Gastroesophageal sphincter (tissue), 4 donors: ENCODE data around the gene IQSEC1. TPM values are rescaled to one million over a fixed set of nuclear protein-coding genes. Genes with fewer than 3 reads are reported as not detected.

Experiments
- ATAC-seq: fragments of 150-250 bp; one replicate; pipeline ENCODE4 v1.9.1; 2016; ENCODE audit warnings: mild to moderate bottlenecking, moderate library complexity
- H3K27ac ChIP-seq, 4 donors: fragments of 200-600 bp; sonication (generic) in 3 of 4; 1 replicate in 3 of 4; 2 replicates in 1 of 4; pipeline ENCODE4 v1.5.1; 2016 to 2019
- H3K27me3 ChIP-seq: fragments of 200-600 bp; sonication (generic); one replicate; pipeline ENCODE4 v1.5.1; 2019
- H3K36me3 ChIP-seq, 2 donors: fragments of 200-600 bp; sonication (generic); one replicate each; pipeline ENCODE4 v1.5.1; 2019; ENCODE audit warnings: control low read depth in 1 of 2
- H3K4me1 ChIP-seq, 3 donors: fragments of 200-600 bp; sonication (generic); 1 replicate in 2 of 3; 2 replicates in 1 of 3; pipeline ENCODE4 v1.5.1; 2016 to 2019; ENCODE audit warnings: control low read depth in 2 of 3
- H3K4me3 ChIP-seq, 2 donors: fragments of 200-600 bp; sonication (generic); one replicate each; pipeline ENCODE4 v1.5.1; 2019; ENCODE audit warnings: mild to moderate bottlenecking in 1 of 2, moderate library complexity in 1 of 2
- H3K9me3 ChIP-seq, 3 donors: fragments of 200-600 bp; sonication (generic); one replicate each; pipeline ENCODE4 v1.5.1; 2017 to 2019; ENCODE audit warnings: control low read depth in 2 of 3
- EP300 ChIP-seq: sonication (generic); formaldehyde crosslinking; IDR thresholded peaks from one replicate; pipeline ENCODE4 v1.6.1; 2017; ENCODE audit warnings: antibody characterized with exemption, mild to moderate bottlenecking
- POLR2A ChIP-seq, 2 donors: fragments of 450-650 bp; IDR thresholded peaks; one replicate each; pipeline ENCODE4 v1.6.1; 2017; ENCODE audit warnings: antibody characterized with exemption in 2 of 2, mild to moderate bottlenecking in 2 of 2, moderate library complexity in 1 of 2
- POLR2AphosphoS5 ChIP-seq: sonication (generic); formaldehyde crosslinking; IDR thresholded peaks from one replicate; pipeline ENCODE4 v1.6.1; 2017; ENCODE audit warnings: antibody characterized with exemption
- WGBS, 2 donors: methylation state at CpG; one replicate each; pipeline ENCODE4 v1.1.5; 2018; ENCODE audit warnings: low coverage in 1 of 2; 5-methylcytosine and 5-hydroxymethylcytosine counted together
- total RNA-seq, 4 donors: library from RNA; depleted of rRNA; stranded (reverse); fragments of >200 nt; gene quantifications; one replicate each; pipeline ENCODE4 v1.1.0, GENCODE V29; 2016
- TF ChIP-seq, protein P1 (sequence below), 4 experiments: fragments of 200-600 bp in 2 of 4; fragments of 450-650 bp in 2 of 4; sonication (generic) in 1 of 4; IDR thresholded peaks; one replicate each; pipeline ENCODE4 v1.5.1; 2017 to 2019; ENCODE audit warnings: antibody characterized with exemption in 4 of 4, mild to moderate bottlenecking in 2 of 4, moderate library complexity in 2 of 4

Gene IQSEC1
- total RNA-seq, 4 donors from 2014 or later = 49.5 to 104 (median 61.7) TPM

DNA sequence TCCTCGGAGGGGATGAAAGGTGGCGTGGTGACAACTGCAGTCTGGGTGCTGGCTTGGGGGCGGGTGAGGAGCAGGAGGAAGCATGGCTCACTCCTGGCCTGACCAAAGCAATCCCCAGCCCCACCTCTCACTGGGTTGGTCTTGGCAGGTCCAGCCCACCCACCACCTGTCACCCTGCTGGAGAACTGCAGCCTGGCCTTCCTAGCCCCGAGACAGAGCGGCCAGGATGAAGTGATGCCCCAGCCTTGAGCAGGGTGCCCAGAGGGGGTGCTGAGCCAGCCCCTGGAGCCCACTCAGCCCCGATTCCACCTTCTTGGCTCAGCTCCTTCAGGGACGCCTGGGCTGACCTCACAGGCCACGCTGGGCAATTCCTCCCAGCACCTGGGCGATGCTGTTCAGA lies 89.9 kb downstream of the IQSEC1 start:
- peaks cover 0 to 7% (median 0%) of the 10 kb centered on the region in 3 donors for H3K4me1 ChIP-seq
- WGBS, 2 donors = no CpG with 5 or more reads among the region's 9 CpGs
- no peak overlapping the region for H3K27ac ChIP-seq
- ATAC-seq = no peak
- H3K4me3 ChIP-seq = no peak overlapping the region
- no peaks in the 10 kb centered on the region for H3K9me3 ChIP-seq
- no peaks in the 10 kb centered on the region for H3K36me3 ChIP-seq
- H3K27me3 ChIP-seq = no peaks in the 10 kb centered on the region
- TF ChIP-seq, protein P1, sequence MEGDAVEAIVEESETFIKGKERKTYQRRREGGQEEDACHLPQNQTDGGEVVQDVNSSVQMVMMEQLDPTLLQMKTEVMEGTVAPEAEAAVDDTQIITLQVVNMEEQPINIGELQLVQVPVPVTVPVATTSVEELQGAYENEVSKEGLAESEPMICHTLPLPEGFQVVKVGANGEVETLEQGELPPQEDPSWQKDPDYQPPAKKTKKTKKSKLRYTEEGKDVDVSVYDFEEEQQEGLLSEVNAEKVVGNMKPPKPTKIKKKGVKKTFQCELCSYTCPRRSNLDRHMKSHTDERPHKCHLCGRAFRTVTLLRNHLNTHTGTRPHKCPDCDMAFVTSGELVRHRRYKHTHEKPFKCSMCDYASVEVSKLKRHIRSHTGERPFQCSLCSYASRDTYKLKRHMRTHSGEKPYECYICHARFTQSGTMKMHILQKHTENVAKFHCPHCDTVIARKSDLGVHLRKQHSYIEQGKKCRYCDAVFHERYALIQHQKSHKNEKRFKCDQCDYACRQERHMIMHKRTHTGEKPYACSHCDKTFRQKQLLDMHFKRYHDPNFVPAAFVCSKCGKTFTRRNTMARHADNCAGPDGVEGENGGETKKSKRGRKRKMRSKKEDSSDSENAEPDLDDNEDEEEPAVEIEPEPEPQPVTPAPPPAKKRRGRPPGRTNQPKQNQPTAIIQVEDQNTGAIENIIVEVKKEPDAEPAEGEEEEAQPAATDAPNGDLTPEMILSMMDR (IDR thresholded peaks at IDR 0.05) = no peak
- TF ChIP-seq POLR2A (IDR thresholded peaks at IDR 0.05) (no peak), EP300 (no peak), POLR2AphosphoS5 (no peak)

DNA sequence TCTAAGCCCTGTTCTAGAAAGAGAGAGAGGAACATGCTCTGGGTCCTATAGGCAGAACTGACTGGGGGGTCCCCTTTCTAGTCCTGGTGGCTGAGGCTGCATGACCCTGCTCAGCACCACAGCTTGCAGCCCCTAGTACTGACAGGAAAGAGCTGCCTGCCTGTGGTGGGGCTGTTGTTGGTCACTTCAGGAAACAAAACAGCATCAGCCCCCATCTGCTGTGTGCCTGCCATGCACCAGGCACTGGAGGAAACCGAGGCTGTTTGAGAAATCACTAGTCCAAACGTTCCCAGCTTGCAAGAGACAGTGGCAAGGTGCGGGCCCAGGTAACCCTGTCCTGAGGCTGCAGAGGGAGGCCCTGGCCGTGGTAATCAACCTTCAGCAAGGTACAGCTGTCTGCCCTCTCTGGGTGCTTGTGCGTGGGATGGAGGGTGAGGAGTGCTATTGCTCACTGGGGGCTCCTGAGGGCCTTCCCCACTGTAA lies 90.6 kb downstream of the IQSEC1 start:
- no peak for TF ChIP-seq POLR2A (IDR thresholded peaks at IDR 0.05)
- TF ChIP-seq POLR2AphosphoS5 = no peak
- TF ChIP-seq, protein P1 (IDR thresholded peaks at IDR 0.05) = no peak
- TF ChIP-seq EP300 = no peak
- Histone ChIP-seq H3K4me1 (peaks cover 0 to 7% (median 0%) of the 10 kb centered on the region in 3 donors), H3K27me3 (no peaks in the 10 kb centered on the region), H3K9me3 (no peaks in the 10 kb centered on the region), H3K27ac (no peak overlapping the region), H3K4me3 (no peak overlapping the region), H3K36me3 (no peaks in the 10 kb centered on the region)
- no peak for ATAC-seq
- 100% methylated on average over 1 of the region's 5 CpGs; no CpG with 5 or more reads in 1 of the 2 donors for WGBS, 2 donors

DNA sequence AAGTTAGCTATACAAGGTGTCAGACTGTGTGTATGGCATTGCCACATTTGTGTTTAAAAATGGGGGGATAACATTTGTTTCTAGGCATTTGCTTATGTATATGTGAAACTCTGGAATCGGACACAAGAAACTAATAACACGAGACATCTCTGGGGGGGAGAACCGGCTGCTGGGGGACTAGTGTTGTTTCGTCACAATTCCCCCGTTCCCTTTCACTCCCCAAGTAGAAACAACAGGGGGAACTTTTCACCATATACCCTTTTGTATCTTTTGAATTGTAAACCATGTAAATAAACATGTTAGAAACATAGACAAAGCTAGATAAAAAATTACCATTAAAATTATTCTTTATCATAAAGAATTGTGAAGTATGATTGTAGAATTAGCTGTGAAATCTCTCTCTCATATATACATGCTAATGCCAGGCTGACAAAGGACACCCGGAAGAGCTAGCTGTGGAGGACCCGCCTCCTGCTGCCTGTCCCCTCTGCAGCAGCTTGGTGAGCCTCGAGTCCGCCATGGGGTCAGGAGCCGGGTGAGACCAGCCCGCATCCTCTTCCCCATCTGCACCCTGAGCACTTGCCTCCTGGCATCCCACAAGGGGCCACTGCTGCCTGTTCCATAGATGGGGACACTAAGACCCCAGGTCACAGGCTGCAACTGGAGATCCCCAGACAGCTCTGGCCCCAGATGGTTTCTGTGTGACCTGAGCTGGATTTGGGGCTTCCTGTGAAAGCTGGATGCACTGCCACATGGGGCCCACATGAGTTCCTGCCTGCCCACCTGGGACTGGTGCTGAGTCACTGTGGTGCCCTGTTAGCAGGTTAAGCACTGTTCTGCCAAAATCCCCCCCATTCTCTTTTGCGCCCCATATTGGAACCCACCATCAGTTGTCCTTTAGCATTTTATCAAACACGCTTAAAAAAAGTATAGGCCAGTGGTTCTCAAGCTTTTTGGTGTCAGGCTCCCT lies 91.6 kb downstream of the IQSEC1 start:
- TF ChIP-seq, protein P1 (IDR thresholded peaks at IDR 0.05) = no peak
- TF ChIP-seq POLR2AphosphoS5 (no peak), POLR2A (IDR thresholded peaks at IDR 0.05) (no peak), EP300 (no peak)
- no peak for ATAC-seq

DNA sequence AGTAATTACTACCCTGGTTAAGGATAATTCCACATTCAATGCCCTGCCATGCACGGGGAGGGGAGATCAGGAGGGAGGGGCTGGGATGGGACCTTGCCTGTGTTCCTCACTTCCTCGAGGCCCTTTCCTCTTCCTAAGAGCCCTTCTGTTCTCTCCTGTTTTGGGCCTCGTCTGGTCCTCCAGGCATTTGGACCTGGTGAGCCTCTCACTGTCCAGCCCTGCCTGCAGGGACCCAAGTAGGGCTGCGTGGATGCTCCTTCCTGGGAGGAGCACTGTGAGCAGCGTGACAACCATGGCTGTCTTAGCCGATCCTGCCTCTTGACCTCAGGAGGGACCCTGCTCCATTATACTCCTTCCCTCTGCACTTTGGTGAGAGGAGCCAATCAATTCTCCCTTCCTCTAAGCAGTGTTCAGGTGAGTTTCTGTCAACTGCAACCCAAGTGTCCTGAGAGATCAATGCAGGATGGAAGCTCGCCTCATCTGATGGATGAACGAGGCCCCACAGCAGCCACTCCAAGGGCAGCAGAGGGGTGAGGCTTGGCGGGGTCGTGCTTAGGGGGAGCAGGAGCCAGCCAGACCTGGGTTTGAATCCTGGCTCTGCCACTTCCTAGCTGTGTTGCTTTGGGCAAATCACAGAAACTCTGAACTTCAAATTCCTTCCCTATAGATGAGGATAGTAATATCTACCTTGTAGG lies 92.5 kb downstream of the IQSEC1 start:
- Histone ChIP-seq H3K4me3 (no peak overlapping the region), H3K36me3 (no peaks in the 10 kb centered on the region), H3K27ac (no peak overlapping the region), H3K9me3 (no peaks in the 10 kb centered on the region), H3K27me3 (no peaks in the 10 kb centered on the region), H3K4me1 (peaks cover 0 to 7% (median 0%) of the 10 kb centered on the region in 3 donors)
- ATAC-seq = no peak
- WGBS, 2 donors = 64 to 78% methylated on average over 5 of the region's 10 CpGs
- TF ChIP-seq EP300 = no peak
- TF ChIP-seq, protein P1 (IDR thresholded peaks at IDR 0.05) = no peak
- no peak for TF ChIP-seq POLR2A (IDR thresholded peaks at IDR 0.05)
- TF ChIP-seq POLR2AphosphoS5 = no peak

More for the DNA sequence above, 91.6 kb downstream of the IQSEC1 start:
- Histone ChIP-seq H3K9me3 (no peaks in the 10 kb centered on the region), H3K27me3 (no peaks in the 10 kb centered on the region), H3K36me3 (no peaks in the 10 kb centered on the region), H3K4me3 (no peak overlapping the region), H3K4me1 (peaks cover 0 to 7% (median 0%) of the 10 kb centered on the region in 3 donors), H3K27ac (no peak overlapping the region)
- WGBS, 2 donors = 83 to 92% methylated on average over 10 to 13 of the region's 13 CpGs
